ENCODE measurements around the gene SRPK2.

SRPK2 gene

GRCh38 chr7:105087981-105088380 is 300.7 kb downstream of the SRPK2 start:
- no peak for DNase-seq

DNA sequence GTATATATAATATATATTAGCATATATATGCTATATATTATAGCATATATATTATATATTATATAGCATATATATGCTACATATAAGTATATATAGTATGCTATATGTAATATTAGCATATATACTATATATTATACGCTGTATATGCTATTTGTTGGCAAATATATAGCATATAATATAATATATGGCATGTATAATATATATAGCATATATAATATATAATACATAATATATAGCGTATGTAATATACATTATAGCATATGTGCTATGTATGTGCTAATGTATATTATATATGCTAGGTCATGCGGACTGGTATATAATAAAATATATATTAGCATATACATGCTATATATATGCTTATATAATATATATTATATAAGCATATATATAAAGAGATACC is 301.9 kb downstream of the SRPK2 start:
- DNase-seq, result no peak

DNA sequence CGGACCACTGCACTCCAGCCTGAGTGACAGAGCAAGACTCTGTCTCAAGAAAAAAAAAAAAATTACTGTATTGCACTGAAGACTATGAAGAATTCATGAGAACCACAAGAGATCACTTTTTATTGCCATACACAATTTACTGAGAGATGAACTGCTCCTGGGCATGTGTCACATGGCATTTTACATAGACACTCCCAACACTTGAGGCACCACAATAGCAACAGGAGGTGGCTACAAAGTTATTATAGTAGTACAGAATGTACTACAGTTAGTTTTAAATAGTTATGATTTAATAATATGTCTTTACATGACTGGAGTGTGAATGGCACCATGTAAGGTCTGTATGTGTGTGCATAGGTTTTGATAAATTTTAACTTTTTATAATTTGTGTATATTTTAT is 304.1 kb downstream of the SRPK2 start:
- DNase-seq, result no peak

DNA sequence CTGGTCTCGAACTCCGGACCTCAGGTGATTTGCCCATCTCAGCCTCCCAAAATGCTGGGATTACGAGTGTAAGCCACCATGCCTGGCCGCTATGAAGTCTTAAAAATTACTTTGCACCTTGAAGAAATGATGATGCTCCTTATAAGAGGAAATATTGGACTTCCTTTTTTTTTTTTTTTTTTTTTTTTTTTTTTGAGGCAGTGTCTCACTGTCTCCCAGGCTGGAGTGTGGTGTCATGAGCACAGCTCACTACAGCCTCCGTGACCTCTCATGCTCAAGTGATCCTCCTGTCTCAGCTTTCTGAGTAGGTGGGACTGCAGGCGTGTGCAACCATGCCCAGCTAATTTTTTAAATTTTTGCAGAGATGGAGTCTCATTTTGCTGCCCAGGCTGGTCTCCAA is 309.4 kb downstream of the SRPK2 start:
- no peak for DNase-seq

GRCh38 chr7:105073143-105073542 is 315.6 kb downstream of the SRPK2 start:
- no peak for DNase-seq

DNA sequence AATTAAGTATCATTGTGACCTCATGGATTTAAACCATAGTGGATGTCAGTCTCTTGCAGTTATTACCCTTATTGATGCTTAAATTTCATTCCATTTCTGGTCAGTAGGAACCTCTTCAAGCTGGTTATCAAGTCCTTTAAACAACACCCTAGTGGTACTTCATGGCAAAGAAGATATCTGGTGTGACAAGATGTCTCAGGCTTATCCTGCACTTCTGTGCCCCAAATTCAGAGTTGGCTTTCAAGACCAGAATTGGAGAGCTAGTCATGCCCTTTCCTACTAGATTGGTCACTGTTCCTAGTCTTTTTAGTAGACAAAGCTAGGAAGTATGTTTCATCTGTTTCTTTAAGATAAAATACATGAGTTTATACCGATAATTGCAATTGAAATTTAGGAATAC is 319.8 kb downstream of the SRPK2 start:
- no peak for DNase-seq

GRCh38 chr7:105067691-105068090 is 321.0 kb downstream of the SRPK2 start:
- no peak for DNase-seq

Measured in CD4-positive, alpha-beta T cell treated with Interleukin-4 for 1 hour (primary cell).